H1 (cell line): ENCODE results near the gene ZFAND3. TPM values are rescaled to one million over a fixed set of nuclear protein-coding genes. Genes with fewer than 3 reads are reported as not detected.

Experiments
- GABPA ChIP-seq: IDR thresholded peaks from 2 replicates; pipeline ENCODE4 v1.6.1; 2011; ENCODE audit warnings: mild to moderate bottlenecking, low read length, moderate library complexity, borderline replicate concordance; ENCODE audit not compliant: insufficient read depth
- polyA plus RNA-seq, 7 experiments: library from polyadenylated mRNA; depleted of rRNA in 3 of 7; stranded (reverse) in 5 of 7; unstranded in 2 of 7; fragments of >200 nt in 5 of 7; fragments of 200-250 nt in 2 of 7; gene quantifications; 1 replicate in 5 of 7; 2 replicates in 1 of 7; 4 replicates in 1 of 7; pipeline versions ENCODE4 v1.2.1 to v1.2.3, GENCODE V29; 2011 to 2013; ENCODE audit warnings: missing spikeins in 2 of 7, mixed read lengths in 2 of 7
- total RNA-seq: library from RNA; stranded (reverse); fragmentation: NEBNext Ultra II Directional; extraction: Animal tissue kit (Norgen Biotek cat#: 25700); gene quantifications from 2 replicates; pipeline ENCODE4 v1.2.1, GENCODE V29; 2021

The ZFAND3 gene
- total and polyA plus RNA-seq, 2 of the 8 experiments (the other 6 are each of a cell fraction or from before 2014, with no cell fraction given): 13.0 to 51.3 TPM

- TF ChIP-seq GABPA: no peak
- TF ChIP-seq, all 59 proteins: peak for 0
These were observed 48.4 kb downstream of the ZFAND3 start (continued) for GRCh38 chr6:37867756-37868446.
